Measurements from ENCODE around the gene APOA4. TPM values are rescaled to one million over a fixed set of nuclear protein-coding genes. Genes with fewer than 3 reads are reported as not detected.

APOA4 gene
- total and polyA plus RNA-seq, 9 of the 15 experiments (the other 6 are each of a cell fraction or from before 2014, with no cell fraction given) = 0.07 TPM; not detected in 8

- TF ChIP-seq MGA (IDR thresholded peaks at IDR 0.05) = no peak
- peak; percentile 56; the same call in 1 of the 2 replicates for TF ChIP-seq NR3C1 (CRISPR knock-in tag; IDR thresholded peaks at IDR 0.05)
- TF ChIP-seq ZNF586 (CRISPR knock-in tag; conservative IDR thresholded peaks at IDR 0.05) = no peak
- TF ChIP-seq HDAC2 (IDR thresholded peaks at IDR 0.05) = peak; percentile 25; the same call in 1 of the 2 replicates
- no peak for TF ChIP-seq IRF2 (CRISPR knock-in tag; IDR thresholded peaks at IDR 0.05)
- peak; percentile 78 for TF ChIP-seq TAF7 (tag; IDR thresholded peaks at IDR 0.05)
- TF ChIP-seq JUNB (CRISPR knock-in tag; conservative IDR thresholded peaks at IDR 0.05) = no peak
- TF ChIP-seq TBP (optimal IDR thresholded peaks at IDR 0.05; ENCODE audit: low read depth, low read length) = peak; percentile 82
- TF ChIP-seq SMC3 (conservative IDR thresholded peaks at IDR 0.05; ENCODE audit: insufficient read depth, low read depth, low read length) = no peak
- TF ChIP-seq DIDO1 (tag; IDR thresholded peaks at IDR 0.05; ENCODE audit: low read depth) = peak; percentile 69; the same call in 1 of the 2 replicates
- TF ChIP-seq ZNF316 (IDR thresholded peaks at IDR 0.05) = no peak
- TF ChIP-seq KAT8 (IDR thresholded peaks at IDR 0.05; ENCODE audit: low read depth) = no peak
- peak; percentile 19 for TF ChIP-seq BRD9 (IDR thresholded peaks at IDR 0.05; ENCODE audit: low read depth, partially characterized antibody)
- TF ChIP-seq POU5F1 (IDR thresholded peaks at IDR 0.05; ENCODE audit: borderline replicate concordance, low read depth, low read length, partially characterized antibody) = peak; percentile 96
- peak; percentile 87 for TF ChIP-seq ELF1 (tag; IDR thresholded peaks at IDR 0.05)
- TF ChIP-seq SRSF1 (IDR thresholded peaks at IDR 0.05; ENCODE audit: low read depth, low read length) = no peak
- TF ChIP-seq RFX1 (IDR thresholded peaks at IDR 0.05) = peak; percentile 80
- TF ChIP-seq ZNF431 (CRISPR knock-in tag; IDR thresholded peaks at IDR 0.05) = peak; percentile 60
- TF ChIP-seq ZC3H11A (IDR thresholded peaks at IDR 0.05; ENCODE audit: low read depth, low read length) = no peak
Measured at GRCh38 chr11:116772443-116773202, 50.5 kb downstream of the APOA4 start, which contains the start of gene BUD13 (continued).
